Activated naive CD4-positive, alpha-beta T cell treated with anti-CD3 and anti-CD28 coated beads for 36 hours (primary cell): Measurements from ENCODE around the gene LRRC25. TPM values are rescaled to one million over a fixed set of nuclear protein-coding genes. Genes with fewer than 3 reads are reported as not detected.

Experiments
- microRNA-seq: library from miRNA; unstranded; fragments of <30 nt; microRNA quantifications from one replicate; pipeline ENCODE4 v1.2.0, GENCODE V29; 2022; ENCODE audit warnings: borderline microRNAs expressed, borderline replicate concordance
- total RNA-seq, 2 experiments: library from RNA; stranded (reverse); gene quantifications; one replicate each; pipeline ENCODE4 v1.2.3, GENCODE V29; 2021

LRRC25 gene
- total RNA-seq, 2 experiments from 2014 or later = not detected

Small RNAs within 50 kb of the gene (microRNA-seq; reads per million reads assigned to microRNA genes)
- not detected for gene MIR3189

Other genes starting within 250 kb of the LRRC25 start
- 10 to 100 TPM; 16.1 to 16.3 TPM for gene PIK3R2, start 244.5 kb downstream of the LRRC25 start, total RNA-seq
- gene IFI30, start 223.8 kb downstream of the LRRC25 start, total RNA-seq = 10 to 100 TPM; 19.0 to 20.8 TPM
- gene MPV17L2, start 204.4 kb downstream of the LRRC25 start, total RNA-seq = 1 to 10 TPM; 6.3 to 6.5 TPM
- gene RAB3A, start 193.6 kb downstream of the LRRC25 start, total RNA-seq = 1 to 10 TPM; 3.8 to 6.0 TPM
- gene PDE4C, start 171.2 kb downstream of the LRRC25 start, total RNA-seq = under 1 TPM in 1 of 2 experiments, not detected in 1; 0.10 TPM
- gene IQCN, start 123.2 kb downstream of the LRRC25 start, total RNA-seq = under 1 TPM in 1 of 2 experiments, not detected in 1; 0.19 TPM
- 100 to 1,000 TPM in 1 of 2 experiments, 10 to 100 TPM in 1; 87.9 to 105 TPM for gene JUND, start 116.0 kb downstream of the LRRC25 start, total RNA-seq
- 100 to 1,000 TPM; 439 to 451 TPM for gene LSM4, start 74.5 kb downstream of the LRRC25 start, total RNA-seq
- gene PGPEP1, start 57.0 kb downstream of the LRRC25 start, total RNA-seq = 10 to 100 TPM; 14.4 to 15.6 TPM
- under 1 TPM in 1 of 2 experiments, not detected in 1; 0.20 TPM for gene GDF15, start 11.5 kb downstream of the LRRC25 start, total RNA-seq
- gene SSBP4, start 21.8 kb upstream of the LRRC25 start, total RNA-seq = 10 to 100 TPM; 62.6 to 71.4 TPM
- 10 to 100 TPM; 12.3 to 14.3 TPM for gene ISYNA1, start 40.5 kb upstream of the LRRC25 start, total RNA-seq
- 10 to 100 TPM; 14.1 TPM for gene ELL, start 124.4 kb upstream of the LRRC25 start, total RNA-seq
- 100 to 1,000 TPM; 161 to 163 TPM for gene FKBP8, start 146.0 kb upstream of the LRRC25 start, total RNA-seq
- gene KXD1, start 160.2 kb upstream of the LRRC25 start, total RNA-seq = 10 to 100 TPM; 86.7 TPM
- 1,000 to 10,000 TPM; 1,997 to 2,122 TPM for gene UBA52, start 174.2 kb upstream of the LRRC25 start, total RNA-seq
- gene REX1BD, start 191.2 kb upstream of the LRRC25 start, total RNA-seq = 10 to 100 TPM; 62.9 to 68.5 TPM
- not detected for gene CRLF1, start 209.2 kb upstream of the LRRC25 start, total RNA-seq
- under 1 TPM; 0.21 to 0.40 TPM for gene TMEM59L, start 215.2 kb upstream of the LRRC25 start, total RNA-seq
- 10 to 100 TPM in 1 of 2 experiments, 1 to 10 TPM in 1; 8.9 to 12.0 TPM for gene KLHL26, start 239.4 kb upstream of the LRRC25 start, total RNA-seq